ENCODE data around the gene NKIRAS2.
A peak's percentile ranks its signal among the peaks of the same experiment; 100 is the strongest.

Gene NKIRAS2

GRCh38 chr17:41974658-41975057, 45.2 kb upstream of the NKIRAS2 start:
- H3K4me3 ChIP-seq (ENCODE audit: low read depth, low read length) = no peak overlapping the region
- no peak for DNase-seq (ENCODE audit: low read depth)
- TF ChIP-seq CTCF (conservative IDR thresholded peaks at IDR 0.05; ENCODE audit: low read depth, low read length) = no peak

GRCh38 chr17:41975099-41976083, 44.5 kb upstream of the NKIRAS2 start:
- DNase-seq (ENCODE audit: low read depth) = no peak
- no peak overlapping the region for H3K4me3 ChIP-seq (ENCODE audit: low read depth, low read length)
- no peak for TF ChIP-seq CTCF (conservative IDR thresholded peaks at IDR 0.05; ENCODE audit: low read depth, low read length)

- no peak for TF ChIP-seq CTCF (conservative IDR thresholded peaks at IDR 0.05; ENCODE audit: low read depth, low read length)
- no peak overlapping the region for H3K4me3 ChIP-seq (ENCODE audit: low read depth, low read length)
- DNase-seq (ENCODE audit: low read depth) = peak; percentile 40
Observed at GRCh38 chr17:41976142-41976768, 43.6 kb upstream of the NKIRAS2 start.

GRCh38 chr17:41977991-41978390, 41.9 kb upstream of the NKIRAS2 start:
- no peak for TF ChIP-seq CTCF (conservative IDR thresholded peaks at IDR 0.05; ENCODE audit: low read depth, low read length)
- H3K4me3 ChIP-seq (ENCODE audit: low read depth, low read length) = no peak overlapping the region
- DNase-seq (ENCODE audit: low read depth) = no peak

GRCh38 chr17:41982026-41982760, 37.7 kb upstream of the NKIRAS2 start:
- no peak for TF ChIP-seq CTCF (conservative IDR thresholded peaks at IDR 0.05; ENCODE audit: low read depth, low read length)
- peak; percentile 60 for DNase-seq (ENCODE audit: low read depth)
- no peak overlapping the region for H3K4me3 ChIP-seq (ENCODE audit: low read depth, low read length)

GRCh38 chr17:41984454-41984853, 35.4 kb upstream of the NKIRAS2 start:
- no peak overlapping the region for H3K4me3 ChIP-seq (ENCODE audit: low read depth, low read length)
- TF ChIP-seq CTCF (conservative IDR thresholded peaks at IDR 0.05; ENCODE audit: low read depth, low read length) = no peak
- no peak for DNase-seq (ENCODE audit: low read depth)
